ENCODE measurements around the gene TRIL.

DNA sequence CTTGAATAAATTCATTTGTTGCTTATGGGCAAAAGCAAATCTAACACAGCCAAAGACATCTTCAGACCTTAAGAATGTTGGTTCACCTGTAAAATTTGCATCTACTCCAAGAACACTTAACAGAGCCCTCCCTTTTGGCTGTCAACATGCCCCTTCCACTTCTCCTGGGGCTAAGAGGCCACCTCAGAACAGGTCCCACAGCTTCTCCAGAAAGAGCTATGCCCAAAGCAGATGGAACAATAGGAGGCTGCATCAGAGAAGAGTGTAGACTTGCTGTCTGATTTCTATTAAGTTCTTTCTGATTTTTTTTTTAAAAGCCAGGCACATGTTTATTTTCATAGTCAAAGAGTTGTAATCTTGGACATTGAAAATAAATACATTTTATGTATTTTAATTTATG, 26.1 kb upstream of the TRIL start:
- no peak for TF ChIP-seq HDAC2 (IDR thresholded peaks at IDR 0.05)
- TF ChIP-seq POLR2AphosphoS2 (conservative IDR thresholded peaks at IDR 0.05; ENCODE audit: low read length) = no peak
- TF ChIP-seq CTCF (IDR thresholded peaks at IDR 0.05) = no peak
- TF ChIP-seq EP300 (IDR thresholded peaks at IDR 0.05) = no peak
- TF ChIP-seq PHF8 (IDR thresholded peaks at IDR 0.05; ENCODE audit: borderline replicate concordance, low read depth) = no peak
- no peak for TF ChIP-seq TFCP2L1 (CRISPR knock-in tag; IDR thresholded peaks at IDR 0.05)
- no peak for TF ChIP-seq HOXA7 (CRISPR knock-in tag; IDR thresholded peaks at IDR 0.05)
- no peak for TF ChIP-seq RAD21 (conservative IDR thresholded peaks at IDR 0.05 in 1 of 2, IDR thresholded peaks at IDR 0.05 in 1 of 2)
- TF ChIP-seq POLR2A (IDR thresholded peaks at IDR 0.05; ENCODE audit: low read length) = no peak
- TF ChIP-seq, protein P1, sequence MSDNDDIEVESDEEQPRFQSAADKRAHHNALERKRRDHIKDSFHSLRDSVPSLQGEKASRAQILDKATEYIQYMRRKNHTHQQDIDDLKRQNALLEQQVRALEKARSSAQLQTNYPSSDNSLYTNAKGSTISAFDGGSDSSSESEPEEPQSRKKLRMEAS (IDR thresholded peaks at IDR 0.05) = no peak
- TF ChIP-seq CHD4 (IDR thresholded peaks at IDR 0.05; ENCODE audit: borderline replicate concordance) = no peak
